HG03175 (cell line): ENCODE data around the gene MTMR2.
"Not testable (repeated sequence)": the region's sequence is repeated elsewhere in the genome, so short reads cannot be mapped to it uniquely, and the experiment has no call there.

Experiments
- ATAC-seq: cut with Tn5 transposase; IDR thresholded peaks from one replicate; pipeline ENCODE4 v1.9.1; 2021; ENCODE audit warnings: mild to moderate bottlenecking, moderate library complexity; ENCODE audit not compliant: unreplicated experiment

The MTMR2 gene

DNA sequence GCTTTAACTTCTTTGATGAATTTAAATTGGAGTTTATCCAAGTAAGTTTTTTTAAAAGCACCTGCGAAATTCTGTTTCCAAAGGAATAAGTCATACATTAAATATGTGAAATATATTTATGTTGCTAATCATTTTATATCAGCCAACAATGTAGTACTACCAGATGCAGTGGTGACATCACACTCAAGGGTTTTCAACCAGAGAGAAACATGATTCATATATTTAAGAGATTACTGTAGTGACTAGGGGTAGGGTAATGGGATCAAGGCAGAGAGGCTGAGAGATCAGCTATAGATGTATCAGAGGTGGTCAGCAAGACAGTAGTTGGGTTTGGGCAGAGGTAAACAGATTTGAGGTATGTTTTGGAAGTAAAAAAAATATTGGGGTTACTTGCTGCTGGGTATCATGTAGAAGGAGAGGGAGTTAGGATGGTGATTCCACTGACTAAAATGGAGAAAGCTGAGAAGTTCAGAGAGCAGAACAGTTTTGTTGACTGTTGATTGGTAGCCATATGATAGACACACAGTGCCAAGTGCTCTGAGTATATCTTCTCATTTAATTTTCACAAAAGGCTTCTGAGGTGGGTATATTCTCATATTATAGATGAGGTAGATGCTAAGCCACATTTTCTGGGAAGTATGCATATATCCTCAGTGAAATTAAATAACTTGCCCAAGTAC is 94.2 kb downstream of the MTMR2 start:
- no peak for ATAC-seq

GRCh38 chr11:95827696-95828095 is 96.2 kb downstream of the MTMR2 start:
- ATAC-seq: no peak

- no peak for ATAC-seq
Observed at GRCh38 chr11:95821640-95822039, 102.3 kb downstream of the MTMR2 start.

DNA sequence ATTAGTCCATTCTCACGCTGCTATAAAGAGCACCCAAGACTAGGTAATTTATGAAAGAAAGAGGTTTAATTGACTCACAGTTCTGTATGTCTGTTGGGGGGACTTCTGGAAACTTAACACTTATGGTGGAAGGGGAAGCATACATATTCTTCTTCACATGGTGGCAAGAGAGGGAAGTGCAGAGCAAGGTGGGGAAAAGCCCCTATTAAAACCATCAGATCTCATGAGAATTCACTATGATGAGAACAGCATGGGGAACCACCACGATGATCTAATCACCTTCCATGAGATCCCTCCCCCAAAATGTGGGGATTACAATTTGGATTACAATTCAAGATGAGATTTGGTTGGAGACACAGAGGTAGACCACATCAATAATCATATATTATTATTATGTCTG is 107.9 kb downstream of the MTMR2 start:
- no peak for ATAC-seq

DNA sequence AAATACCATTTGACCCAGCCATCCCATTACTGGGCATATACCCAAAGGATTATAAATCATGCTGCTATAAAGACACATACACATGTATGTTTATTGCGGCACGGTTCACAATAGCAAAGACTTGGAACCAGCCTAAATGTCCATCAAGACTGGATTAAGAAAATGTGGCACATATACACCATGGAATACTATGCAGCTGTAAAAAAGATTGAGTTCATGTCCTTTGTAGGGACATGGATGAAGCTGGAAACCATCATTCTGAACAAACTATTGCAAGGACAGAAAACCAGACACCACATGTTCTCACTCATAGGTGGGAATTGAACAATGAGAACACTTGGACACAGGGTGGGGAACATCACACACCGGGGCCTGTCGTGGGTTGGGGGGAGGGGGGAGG is 112.9 kb downstream of the MTMR2 start:
- not testable (repeated sequence) for ATAC-seq

DNA sequence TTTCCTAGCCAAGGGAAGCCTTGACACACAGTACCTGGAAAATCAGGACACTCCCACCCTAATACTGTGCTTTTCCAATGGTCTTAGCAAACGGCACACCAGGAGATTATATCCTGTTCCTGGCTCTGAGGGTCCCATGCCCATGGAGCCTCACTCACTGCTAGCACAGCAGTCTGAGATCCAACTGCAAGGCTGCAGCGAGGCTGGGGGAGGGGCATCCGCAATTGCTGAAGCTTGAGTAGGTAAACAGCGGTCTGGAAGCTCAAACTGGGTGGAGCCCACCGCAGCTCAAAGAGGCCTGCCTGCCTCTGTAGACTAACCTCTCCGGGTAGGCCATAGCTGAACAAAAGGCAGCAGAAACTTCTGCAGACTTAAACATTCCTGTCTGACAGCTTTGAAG is 117.4 kb downstream of the MTMR2 start:
- ATAC-seq: not testable (repeated sequence)

GRCh38 chr11:95805869-95806268 is 118.0 kb downstream of the MTMR2 start:
- no peak for ATAC-seq

DNA sequence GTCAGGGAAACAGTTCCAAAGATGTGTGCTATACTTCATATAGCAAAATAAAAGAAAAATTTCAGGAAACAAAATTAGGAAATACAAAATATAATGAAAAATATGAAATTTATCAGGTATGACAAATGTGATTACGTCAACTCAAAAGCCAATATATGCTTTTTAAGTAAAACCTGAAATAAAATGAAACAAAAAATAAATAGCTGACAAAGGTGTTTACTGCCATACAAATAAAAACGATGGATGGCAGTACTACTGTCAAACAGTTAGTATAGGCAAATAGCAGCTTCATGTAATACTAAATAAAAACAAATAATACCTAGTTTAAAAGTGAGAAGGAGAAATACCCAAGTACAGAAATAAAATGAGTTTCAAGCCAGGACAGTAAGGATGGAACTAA is 119.9 kb downstream of the MTMR2 start:
- no peak for ATAC-seq

DNA sequence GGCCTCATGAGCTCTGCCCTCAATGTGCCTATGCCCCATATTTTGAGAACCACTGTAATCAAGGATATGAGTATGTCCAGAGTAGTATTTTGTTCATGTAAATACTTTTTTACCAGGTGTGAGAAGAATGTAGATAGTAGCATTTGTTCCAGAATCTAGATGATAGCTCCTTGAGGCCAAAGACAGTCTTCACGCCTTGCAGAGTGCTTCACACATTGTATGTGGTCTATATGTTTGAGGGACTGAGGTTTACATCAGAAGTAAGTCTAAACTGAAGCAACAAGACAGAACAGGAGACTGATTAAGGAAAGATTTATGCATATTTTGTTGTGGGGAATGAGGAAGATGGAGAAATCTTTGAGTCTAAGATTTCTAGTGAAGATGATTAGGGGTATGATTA is 121.1 kb downstream of the MTMR2 start:
- ATAC-seq: no peak

- ATAC-seq: no peak
Observed at GRCh38 chr11:95800438-95800837, 123.5 kb downstream of the MTMR2 start.

DNA sequence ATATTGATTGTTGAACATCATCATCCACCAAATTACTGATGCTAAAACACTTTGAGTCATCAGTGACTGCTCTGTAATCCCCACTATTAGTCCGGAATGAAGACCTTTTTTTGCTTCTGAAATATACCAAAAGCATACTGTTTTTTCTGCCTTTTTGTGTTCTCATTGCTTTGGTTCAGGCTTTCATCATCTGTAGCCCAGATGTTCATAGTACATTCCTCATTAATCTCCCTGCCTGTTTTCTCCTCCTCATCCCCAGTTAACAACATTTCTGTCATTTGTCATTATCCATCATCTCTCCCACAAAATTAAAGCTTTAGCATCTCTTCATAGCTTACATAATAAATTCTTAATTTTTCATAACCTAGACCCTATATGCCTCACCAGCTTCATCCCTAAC is 124.4 kb downstream of the MTMR2 start:
- ATAC-seq: no peak

DNA sequence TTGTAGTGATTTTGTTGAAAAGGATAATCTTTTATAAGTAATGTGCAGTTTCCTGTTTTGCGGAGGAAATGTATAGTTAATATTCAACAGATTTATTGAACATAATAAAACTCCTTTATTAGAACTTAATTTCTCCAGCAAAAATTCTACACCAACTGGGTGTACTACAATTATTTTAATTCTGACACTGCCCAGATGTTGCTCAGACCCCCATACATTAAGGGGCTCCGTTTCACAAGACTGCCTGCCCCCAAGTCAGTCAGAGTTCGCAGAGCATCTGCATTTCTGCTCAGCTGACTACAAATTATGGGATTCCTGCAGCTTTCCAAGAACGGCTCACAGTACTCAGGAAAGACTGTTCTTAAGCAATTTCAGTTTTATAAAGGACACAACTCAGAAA is 127.4 kb downstream of the MTMR2 start:
- ATAC-seq: no peak

- ATAC-seq: no peak
Observed at GRCh38 chr11:95795627-95796295, 128.1 kb downstream of the MTMR2 start.

- no peak for ATAC-seq
Observed at GRCh38 chr11:95794086-95794485, 129.8 kb downstream of the MTMR2 start.

DNA sequence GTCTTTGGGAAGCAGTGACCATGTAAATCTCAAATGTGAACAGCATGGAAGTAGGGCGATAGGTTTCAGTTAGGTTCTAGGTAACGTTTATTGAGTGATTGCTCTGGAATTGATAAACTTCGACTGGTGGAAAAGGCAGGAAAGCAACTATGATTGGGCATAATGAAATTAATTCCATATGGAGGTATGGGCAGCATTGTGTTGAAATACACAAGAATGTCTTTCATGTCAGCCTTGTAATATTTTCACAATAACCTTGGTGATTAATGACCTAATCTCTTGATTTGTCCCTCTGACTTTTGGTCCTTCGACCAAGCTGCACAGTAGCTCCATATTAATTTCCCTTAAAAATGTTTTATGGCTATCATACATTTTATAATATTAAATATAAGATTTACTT is 130.8 kb downstream of the MTMR2 start:
- ATAC-seq: no peak

DNA sequence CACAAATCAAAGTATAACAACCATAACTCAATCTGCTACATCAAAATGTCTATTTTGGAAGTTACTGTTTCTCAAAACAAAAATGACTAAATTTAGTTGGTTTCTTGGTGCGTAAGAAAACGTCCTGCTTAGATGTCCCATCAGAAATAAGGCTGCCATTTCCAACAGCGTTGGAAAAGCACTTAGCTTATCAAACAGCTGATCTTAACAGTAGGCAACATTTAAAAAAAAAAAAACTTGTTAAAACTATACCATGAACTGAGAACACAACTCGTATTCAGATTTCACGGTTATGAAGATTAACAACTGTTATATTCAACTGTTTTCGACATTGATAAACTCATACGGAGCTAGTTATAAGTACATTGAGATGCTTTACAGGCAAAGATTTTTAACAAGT is 131.2 kb downstream of the MTMR2 start:
- ATAC-seq: no peak

DNA sequence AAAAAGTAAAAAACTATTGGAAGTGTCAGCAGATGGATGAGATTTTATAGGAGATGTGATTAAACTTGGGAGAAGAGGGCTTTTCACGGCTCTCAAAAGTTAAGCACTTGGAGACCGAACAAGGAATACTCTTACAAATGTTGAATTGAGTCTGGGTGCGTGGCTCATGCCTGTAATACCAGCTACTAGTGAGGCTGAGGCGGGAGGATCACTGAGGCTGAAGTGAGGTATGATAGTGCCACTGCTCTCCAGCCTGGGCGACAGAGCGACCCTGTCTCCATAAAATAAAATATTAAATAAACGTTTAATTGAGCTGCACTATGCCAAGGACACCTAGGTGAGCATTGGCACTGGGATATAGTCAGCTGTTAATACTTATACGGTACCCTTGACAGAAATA is 131.7 kb downstream of the MTMR2 start:
- no peak for ATAC-seq

GRCh38 chr11:95791709-95792033 is 132.2 kb downstream of the MTMR2 start:
- ATAC-seq: no peak

GRCh38 chr11:95790933-95791708 is 132.8 kb downstream of the MTMR2 start:
- ATAC-seq: peak; percentile 8

- peak; percentile 71 for ATAC-seq
Observed at GRCh38 chr11:95790123-95790932, 133.6 kb downstream of the MTMR2 start, which contains the start of gene CEP57. Gene CEP57, plus strand, starts transcription at chr11:95790498. Its CDS starts 201 bp downstream, at chr11:95790699.

- peak; percentile 72 for ATAC-seq
Observed at GRCh38 chr11:95789506-95790122, 134.3 kb downstream of the MTMR2 start, which contains the start of gene FAM76B. Gene FAM76B, minus strand, starts transcription at chr11:95789782. Its CDS starts 304 bp downstream, at chr11:95789478.
